ENCODE results near the gene CCNQ. TPM values are rescaled to one million over a fixed set of nuclear protein-coding genes. Genes with fewer than 3 reads are reported as not detected.

The CCNQ gene
- polyA plus RNA-seq, 1 of the 3 experiments (the other 2 are of a cell fraction), result 45.3 TPM

DNA sequence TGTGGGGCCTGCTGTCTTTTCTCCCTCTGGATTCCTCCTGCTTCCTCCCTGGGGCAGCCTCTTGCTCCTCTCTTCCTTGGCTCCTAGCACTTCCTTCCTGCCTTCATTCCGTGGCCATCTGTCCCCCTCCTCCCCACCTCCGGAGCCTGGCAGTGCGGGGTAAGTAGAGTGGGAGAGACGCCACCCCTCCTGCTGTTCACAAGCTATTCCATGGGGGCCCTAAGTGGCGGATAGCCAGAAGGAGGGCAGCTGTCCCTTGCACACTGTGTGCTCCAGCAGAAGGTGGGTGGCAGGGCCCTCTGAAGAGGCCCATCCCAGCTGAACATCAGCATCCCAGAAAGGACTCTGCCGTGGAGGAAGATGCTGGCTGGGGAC, 27.4 kb downstream of the CCNQ start (continued):
- no peak for TF ChIP-seq ZBTB33 (IDR thresholded peaks at IDR 0.05; ENCODE audit: borderline replicate concordance, low read depth)

GRCh38 chrX:153569475-153569874, 29.5 kb downstream of the CCNQ start:
- 50% methylated on average over 12 of the region's 13 CpGs for WGBS (ENCODE audit: low lambda C conversion rate)
- no peak for DNase-seq
- TF ChIP-seq NFIC (IDR thresholded peaks at IDR 0.05; ENCODE audit: borderline replicate concordance) (no peak), POLR2AphosphoS5 (IDR thresholded peaks at IDR 0.05; ENCODE audit: low read depth, low read length) (no peak), TCF12 (IDR thresholded peaks at IDR 0.05) (no peak), EZH2phosphoT487 (IDR thresholded peaks at IDR 0.05; ENCODE audit: borderline replicate concordance, low read depth) (no peak), NRF1 (IDR thresholded peaks at IDR 0.05; ENCODE audit: low read depth, low read length) (no peak), FOXJ3 (CRISPR knock-in tag; IDR thresholded peaks at IDR 0.05) (no peak), SIN3A (IDR thresholded peaks at IDR 0.05; ENCODE audit: borderline replicate concordance, low read depth, low read length) (no peak), TAF1 (IDR thresholded peaks at IDR 0.05; ENCODE audit: borderline replicate concordance, low read depth, low read length) (no peak), ELF1 (IDR thresholded peaks at IDR 0.05) (no peak), GABPA (IDR thresholded peaks at IDR 0.05; ENCODE audit: low read depth) (no peak)
- TF ChIP-seq, protein P1, sequence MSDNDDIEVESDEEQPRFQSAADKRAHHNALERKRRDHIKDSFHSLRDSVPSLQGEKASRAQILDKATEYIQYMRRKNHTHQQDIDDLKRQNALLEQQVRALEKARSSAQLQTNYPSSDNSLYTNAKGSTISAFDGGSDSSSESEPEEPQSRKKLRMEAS (IDR thresholded peaks at IDR 0.05; ENCODE audit: low read depth), result no peak
- TF ChIP-seq, protein P2, sequence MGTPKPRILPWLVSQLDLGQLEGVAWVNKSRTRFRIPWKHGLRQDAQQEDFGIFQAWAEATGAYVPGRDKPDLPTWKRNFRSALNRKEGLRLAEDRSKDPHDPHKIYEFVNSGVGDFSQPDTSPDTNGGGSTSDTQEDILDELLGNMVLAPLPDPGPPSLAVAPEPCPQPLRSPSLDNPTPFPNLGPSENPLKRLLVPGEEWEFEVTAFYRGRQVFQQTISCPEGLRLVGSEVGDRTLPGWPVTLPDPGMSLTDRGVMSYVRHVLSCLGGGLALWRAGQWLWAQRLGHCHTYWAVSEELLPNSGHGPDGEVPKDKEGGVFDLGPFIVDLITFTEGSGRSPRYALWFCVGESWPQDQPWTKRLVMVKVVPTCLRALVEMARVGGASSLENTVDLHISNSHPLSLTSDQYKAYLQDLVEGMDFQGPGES (IDR thresholded peaks at IDR 0.05; ENCODE audit: low read depth, low read length), result no peak
- Histone ChIP-seq H3K9me3 (no peaks in the 10 kb centered on the region), H3K9me2 (no peaks in the 10 kb centered on the region), H3K4me3 (ENCODE audit: low read depth in 2 of 2, low read length in 1 of 2) (no peak overlapping the region), H4K20me1 (ENCODE audit: insufficient read depth) (no peaks in the 10 kb centered on the region), H3K27me3 (ENCODE audit: insufficient read depth) (peaks cover 51% of the 10 kb centered on the region), H3K4me2 (no peak overlapping the region), H2AFZ (ENCODE audit: low read depth) (no peak overlapping the region), H3K4me1 (ENCODE audit: control insufficient read depth in 1 of 2, insufficient read depth in 2 of 2, low read depth in 1 of 2, low read length in 1 of 2) (no peaks in the 10 kb centered on the region), H3K79me2 (ENCODE audit: insufficient read depth) (no peaks in the 10 kb centered on the region), H3K9ac (no peak overlapping the region), H3K36me3 (replicated peaks in 1 of 2; ENCODE audit: control insufficient read depth in 1 of 2, insufficient read depth in 2 of 2, low read length in 1 of 2) (no peaks in the 10 kb centered on the region), H3F3A (replicated peaks; ENCODE audit: insufficient read depth) (no peaks in the 10 kb centered on the region), H3K27ac (ENCODE audit: low read depth in 2 of 2, low read length in 1 of 2) (no peak overlapping the region)
- ChIA-PET CTCF (no interaction called here), POLR2A (no interaction called here)

DNA sequence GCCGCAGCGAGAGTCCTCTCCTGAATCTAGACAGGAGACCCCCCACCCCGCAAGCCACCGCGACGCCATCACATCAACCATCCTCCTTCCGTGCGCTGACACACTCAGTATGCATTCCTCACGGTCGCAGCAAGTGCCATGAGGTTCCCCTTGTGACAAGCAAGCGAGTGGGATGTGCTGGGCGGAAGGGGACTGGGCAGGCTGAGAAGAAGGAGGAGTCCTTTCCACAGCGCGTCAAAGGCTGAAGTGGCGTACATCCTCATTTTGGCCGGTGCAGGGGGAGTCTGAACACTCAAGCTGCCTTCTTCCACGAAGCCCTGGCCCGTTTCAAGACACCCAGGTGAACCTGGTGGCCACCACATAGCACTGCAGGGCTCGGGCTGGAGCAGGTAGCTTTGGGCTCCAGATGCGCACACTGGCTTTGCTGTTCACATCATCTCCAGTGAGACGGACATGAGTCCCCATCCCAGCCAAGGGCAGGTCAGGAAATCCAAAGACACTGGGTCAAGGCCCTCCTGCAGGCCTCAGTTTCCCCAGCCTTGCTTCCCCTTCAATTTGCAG, 30.4 kb downstream of the CCNQ start:
- TF ChIP-seq RCOR1 (IDR thresholded peaks at IDR 0.05; ENCODE audit: low read length) (no peak), CHD2 (IDR thresholded peaks at IDR 0.05; ENCODE audit: low read length, partially characterized antibody) (no peak)
- ChIA-PET CTCF (interaction anchor here (0.8 to 1.5 kb wide), 3 partner anchors 8 to 70 kb away, joined by 3 to 11 read pairs (median 3); no protein-coding TSS in a partner anchor), POLR2A (interaction anchor here (1.1 kb wide), 1 partner anchor 31 kb away, joined by 3 read pairs; the partner anchor contains the start of gene CCNQ)
- Histone ChIP-seq H3K4me2 (no peak overlapping the region), H3K27me3 (ENCODE audit: insufficient read depth) (peaks cover 53% of the 10 kb centered on the region), H3K27ac (ENCODE audit: low read depth in 2 of 2, low read length in 1 of 2) (no peak overlapping the region), H3K9me3 (no peaks in the 10 kb centered on the region), H2AFZ (ENCODE audit: low read depth) (no peak overlapping the region), H3K36me3 (replicated peaks in 1 of 2; ENCODE audit: control insufficient read depth in 1 of 2, insufficient read depth in 2 of 2, low read length in 1 of 2) (no peaks in the 10 kb centered on the region), H3K9me2 (no peaks in the 10 kb centered on the region), H3K9ac (no peak overlapping the region), H3K4me3 (ENCODE audit: low read depth in 2 of 2, low read length in 1 of 2) (no peak overlapping the region), H3F3A (replicated peaks; ENCODE audit: insufficient read depth) (no peaks in the 10 kb centered on the region), H3K79me2 (ENCODE audit: insufficient read depth) (no peaks in the 10 kb centered on the region), H4K20me1 (ENCODE audit: insufficient read depth) (no peaks in the 10 kb centered on the region), H3K4me1 (ENCODE audit: control insufficient read depth in 1 of 2, insufficient read depth in 2 of 2, low read depth in 1 of 2, low read length in 1 of 2) (no peaks in the 10 kb centered on the region)
- no peak for DNase-seq
- WGBS (ENCODE audit: low lambda C conversion rate), result 73% methylated on average over 15 of the region's 21 CpGs
